ENCODE data around the gene SYNGR2. TPM values are rescaled to one million over a fixed set of nuclear protein-coding genes. Genes with fewer than 3 reads are reported as not detected.

Gene SYNGR2
- total RNA-seq, 2 donors from 2014 or later, result 61.7 to 100 TPM

GRCh38 chr17:78122216-78122930, 46.0 kb upstream of the SYNGR2 start:
- no peak for ATAC-seq (ENCODE audit: insufficient number of reproducible peaks, low FRiP score, low read depth)
- Histone ChIP-seq H3K4me1 (ENCODE audit: control insufficient read depth in 1 of 2, low read depth in 2 of 2) (peaks cover 9 to 32% of the 10 kb centered on the region in 2 donors), H3K4me3 (no peak overlapping the region), H3K27ac (no peak overlapping the region), H3K36me3 (no peaks in the 10 kb centered on the region), H3K9me3 (no peaks in the 10 kb centered on the region), H3K27me3 (replicated peaks; ENCODE audit: insufficient read depth) (no peaks in the 10 kb centered on the region)
- no peak for DNase-seq (ENCODE audit: low spot score)
- TF ChIP-seq CTCF (IDR thresholded peaks at IDR 0.05), result no peak

DNA sequence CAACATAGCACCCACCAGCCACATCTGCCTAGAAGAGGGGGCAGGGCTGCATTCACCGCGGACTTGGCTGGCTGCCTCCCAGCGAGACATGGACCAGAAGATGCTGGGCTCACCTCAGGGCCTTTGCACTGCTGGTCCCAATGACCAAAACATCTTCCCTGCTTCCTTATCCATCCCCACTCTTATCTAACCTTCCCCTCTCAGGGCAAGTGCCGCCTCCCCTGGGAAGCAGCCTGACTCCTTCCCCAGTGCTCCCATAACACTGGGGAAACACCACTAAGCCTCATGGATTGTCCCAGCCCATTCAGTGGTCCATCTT, 45.5 kb upstream of the SYNGR2 start:
- no peaks in the 10 kb centered on the region for H3K9me3 ChIP-seq
- no peak overlapping the region for H3K27ac ChIP-seq
- no peaks in the 10 kb centered on the region for H3K36me3 ChIP-seq
- no peak for TF ChIP-seq CTCF (IDR thresholded peaks at IDR 0.05)
- no peak for DNase-seq (ENCODE audit: low spot score)
- peaks cover 14 to 32% of the 10 kb centered on the region in 2 donors for H3K4me1 ChIP-seq (ENCODE audit: control insufficient read depth in 1 of 2, low read depth in 2 of 2)
- no peak for ATAC-seq (ENCODE audit: insufficient number of reproducible peaks, low FRiP score, low read depth)
- H3K4me3 ChIP-seq, result no peak overlapping the region
- no peaks in the 10 kb centered on the region for H3K27me3 ChIP-seq (replicated peaks; ENCODE audit: insufficient read depth)

DNA sequence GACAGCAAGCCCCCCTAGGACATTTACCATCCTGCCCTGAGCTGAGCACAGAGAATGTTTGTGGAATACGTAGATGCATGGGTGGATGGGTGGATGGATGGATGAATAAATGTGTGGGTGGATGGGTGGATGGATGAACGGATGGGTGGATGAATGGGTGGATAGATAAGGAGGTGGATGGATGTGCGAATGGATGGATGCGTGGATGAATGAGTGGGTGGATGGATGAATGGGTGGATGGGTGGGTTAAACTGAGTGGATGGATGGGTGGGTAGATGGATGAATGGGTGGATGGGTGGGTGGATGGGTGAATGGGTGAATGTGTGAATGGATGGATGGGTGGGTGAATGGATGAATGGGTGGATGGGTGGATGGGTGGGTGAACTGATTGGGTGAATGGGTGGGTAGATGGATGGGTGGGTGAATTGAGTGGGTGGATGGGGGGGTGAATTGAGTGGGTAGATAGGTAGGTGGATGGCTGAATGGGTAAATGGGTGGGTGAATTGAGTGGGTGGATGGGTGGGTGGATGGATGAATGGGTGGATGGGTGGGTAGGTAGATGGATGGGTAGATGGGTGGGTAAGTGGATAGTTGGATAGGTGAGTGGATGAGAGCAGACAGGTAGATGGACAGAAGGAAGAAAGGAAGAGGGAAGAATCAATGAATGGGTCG, 45.0 kb upstream of the SYNGR2 start:
- Histone ChIP-seq H3K36me3 (no peaks in the 10 kb centered on the region), H3K4me1 (ENCODE audit: control insufficient read depth in 1 of 2, low read depth in 2 of 2) (peaks cover 15 to 37% of the 10 kb centered on the region in 2 donors)
- no peak for DNase-seq (ENCODE audit: low spot score)

GRCh38 chr17:78124081-78124835, 44.1 kb upstream of the SYNGR2 start:
- Histone ChIP-seq H3K27ac (no peak overlapping the region), H3K4me3 (no peak overlapping the region), H3K36me3 (no peaks in the 10 kb centered on the region), H3K9me3 (no peaks in the 10 kb centered on the region), H3K27me3 (replicated peaks; ENCODE audit: insufficient read depth) (no peaks in the 10 kb centered on the region), H3K4me1 (ENCODE audit: control insufficient read depth in 1 of 2, low read depth in 2 of 2) (peaks cover 19 to 38% of the 10 kb centered on the region in 2 donors)
- DNase-seq (ENCODE audit: low spot score), result no peak
- no peak for ATAC-seq (ENCODE audit: insufficient number of reproducible peaks, low FRiP score, low read depth)
- TF ChIP-seq CTCF (IDR thresholded peaks at IDR 0.05), result no peak

More for the DNA sequence above, 45.0 kb upstream of the SYNGR2 start:
- TF ChIP-seq CTCF (IDR thresholded peaks at IDR 0.05), result no peak
- Histone ChIP-seq H3K27me3 (replicated peaks; ENCODE audit: insufficient read depth) (no peaks in the 10 kb centered on the region), H3K27ac (no peak overlapping the region), H3K9me3 (no peaks in the 10 kb centered on the region), H3K4me3 (no peak overlapping the region)
- ATAC-seq (ENCODE audit: insufficient number of reproducible peaks, low FRiP score, low read depth), result no peak

DNA sequence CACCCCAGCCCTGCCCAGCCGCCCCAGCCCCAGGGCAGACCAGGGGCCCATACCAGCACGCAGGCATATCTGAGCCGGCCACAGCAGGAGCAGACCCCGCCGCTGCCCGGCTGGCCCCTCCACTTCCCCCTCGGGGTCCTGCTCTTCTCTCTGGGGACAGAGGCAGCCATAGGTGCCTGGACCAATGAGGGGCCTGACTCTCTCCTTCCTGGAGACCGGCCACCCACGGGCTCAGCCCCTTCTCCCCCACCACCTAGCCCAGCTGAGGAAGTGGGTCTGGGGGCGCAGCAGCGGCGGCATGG, 43.6 kb upstream of the SYNGR2 start:
- Histone ChIP-seq H3K9me3 (no peaks in the 10 kb centered on the region), H3K4me1 (ENCODE audit: control insufficient read depth in 1 of 2, low read depth in 2 of 2) (peaks cover 19 to 38% of the 10 kb centered on the region in 2 donors), H3K36me3 (no peaks in the 10 kb centered on the region), H3K27ac (no peak overlapping the region), H3K27me3 (replicated peaks; ENCODE audit: insufficient read depth) (no peaks in the 10 kb centered on the region), H3K4me3 (no peak overlapping the region)
- ATAC-seq (ENCODE audit: insufficient number of reproducible peaks, low FRiP score, low read depth), result no peak
- DNase-seq (ENCODE audit: low spot score), result no peak
- no peak for TF ChIP-seq CTCF (IDR thresholded peaks at IDR 0.05)

All from thoracic aorta (tissue), 2 donors.